HG02870 (cell line): Measurements from ENCODE around the gene PRRC2C.
"Not testable (repeated sequence)": the region's sequence is repeated elsewhere in the genome, so short reads cannot be mapped to it uniquely, and the experiment has no call there.

Experiments
- ATAC-seq: cut with Tn5 transposase; IDR thresholded peaks from one replicate; pipeline ENCODE4 v1.9.1; 2021; ENCODE audit warnings: mild to moderate bottlenecking, moderate library complexity; ENCODE audit not compliant: unreplicated experiment

The PRRC2C gene

GRCh38 chr1:171485375-171486047 lies at the start of gene PRRC2C:
Gene PRRC2C (plus strand): TSS chr1:171485530. CDS start chr1:171512089, 26,559 bp downstream.
- peak; percentile 96 for ATAC-seq

GRCh38 chr1:171438441-171438840 lies 46.9 kb upstream of the PRRC2C start:
- ATAC-seq, result no peak

- ATAC-seq, result not testable (repeated sequence)
These were observed 45.1 kb upstream of the PRRC2C start for GRCh38 chr1:171440201-171440600.

GRCh38 chr1:171441278-171441895 lies 43.9 kb upstream of the PRRC2C start:
- ATAC-seq, result not testable (repeated sequence)

GRCh38 chr1:171446386-171446785 lies 38.9 kb upstream of the PRRC2C start:
- no peak for ATAC-seq

- ATAC-seq, result no peak
These were observed 29.4 kb upstream of the PRRC2C start for GRCh38 chr1:171455967-171456366.

GRCh38 chr1:171457412-171457811 lies 27.9 kb upstream of the PRRC2C start:
- no peak for ATAC-seq

GRCh38 chr1:171460018-171460620 lies 25.2 kb upstream of the PRRC2C start:
- no peak for ATAC-seq

- ATAC-seq, result no peak
These were observed 17.7 kb upstream of the PRRC2C start for GRCh38 chr1:171467626-171468025.

- peak; percentile 93 for ATAC-seq
These were observed 17.1 kb upstream of the PRRC2C start for GRCh38 chr1:171468120-171468750.

GRCh38 chr1:171470726-171471125 lies 14.6 kb upstream of the PRRC2C start:
- ATAC-seq, result no peak

- ATAC-seq, result no peak
These were observed 13.1 kb upstream of the PRRC2C start for GRCh38 chr1:171472183-171472647.

GRCh38 chr1:171476829-171477228 lies 8.5 kb upstream of the PRRC2C start:
- no peak for ATAC-seq

GRCh38 chr1:171477804-171478203 lies 7.5 kb upstream of the PRRC2C start:
- no peak for ATAC-seq

GRCh38 chr1:171480035-171480434 lies 5.3 kb upstream of the PRRC2C start:
- no peak for ATAC-seq

GRCh38 chr1:171484760-171485374 lies 463 bp upstream of the PRRC2C start:
- ATAC-seq, result peak; percentile 50

- ATAC-seq, result peak; percentile 37
These were observed 754 bp downstream of the PRRC2C start for GRCh38 chr1:171486048-171486519.

GRCh38 chr1:171487038-171487437 lies 1.7 kb downstream of the PRRC2C start:
- no peak for ATAC-seq

GRCh38 chr1:171488190-171488929 lies 3.0 kb downstream of the PRRC2C start:
- no peak for ATAC-seq

GRCh38 chr1:171494076-171494475 lies 8.7 kb downstream of the PRRC2C start:
- no peak for ATAC-seq
